ENCODE results near the gene WHRN.

Gene WHRN

DNA sequence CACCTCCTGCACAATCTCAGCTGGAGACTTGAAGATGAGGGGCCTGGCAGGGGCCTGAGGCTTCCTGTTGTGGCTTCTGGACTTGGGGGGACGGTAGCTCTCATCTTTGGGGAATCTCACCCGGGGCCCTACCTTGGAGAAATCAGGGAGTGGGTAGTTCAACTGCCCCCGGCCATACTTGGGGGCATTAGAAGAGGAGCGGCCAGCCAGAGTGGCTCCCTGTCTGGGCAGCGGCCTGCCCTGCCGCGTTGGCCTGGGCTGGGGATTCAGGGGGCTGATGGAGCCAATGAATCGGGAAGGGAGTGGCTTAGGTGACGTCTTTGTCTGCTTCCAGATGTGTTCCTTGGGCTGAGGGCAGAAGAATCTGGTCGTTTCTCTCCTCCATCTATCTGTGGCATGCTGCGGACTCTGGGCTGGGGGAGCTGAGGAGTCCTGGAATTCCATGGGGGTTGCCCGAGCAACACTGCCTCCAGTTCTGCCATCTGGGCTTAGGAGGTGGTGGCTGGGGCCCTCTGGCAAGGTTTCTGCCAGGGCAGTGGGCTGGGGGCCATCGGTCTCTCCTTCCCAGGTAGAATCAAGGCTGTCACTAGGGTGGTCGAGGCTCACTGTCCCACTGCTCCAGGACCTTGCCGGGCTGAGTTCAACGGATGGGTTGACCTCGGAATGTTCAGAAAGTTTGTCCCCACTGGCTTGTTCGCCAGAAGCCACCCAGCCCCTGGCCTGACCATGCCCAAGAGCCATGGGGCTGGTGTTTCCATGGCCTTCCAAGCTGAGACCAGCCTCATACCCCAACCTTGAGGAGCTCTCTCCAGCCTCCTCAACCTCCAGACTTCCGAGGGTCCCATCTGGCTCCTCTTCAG is 128.5 kb downstream of the WHRN start:
- Histone ChIP-seq H3K4me3 (ENCODE audit: low read depth, low read length) (no peak overlapping the region), H2AFZ (no peak overlapping the region), H3K79me2 (no peaks in the 10 kb centered on the region), H3K9me3 (ENCODE audit: control insufficient read depth, low read length) (no peaks in the 10 kb centered on the region), H3K27ac (no peak overlapping the region), H3K36me3 (ENCODE audit: control insufficient read depth, insufficient read depth, low read length) (no peaks in the 10 kb centered on the region), H3K4me1 (no peaks in the 10 kb centered on the region), H3K4me2 (ENCODE audit: low read length) (no peak overlapping the region), H3K27me3 (ENCODE audit: control insufficient read depth, insufficient read depth, low read length) (no peaks in the 10 kb centered on the region), H3K9ac (no peak overlapping the region)
- TF ChIP-seq, protein P1, sequence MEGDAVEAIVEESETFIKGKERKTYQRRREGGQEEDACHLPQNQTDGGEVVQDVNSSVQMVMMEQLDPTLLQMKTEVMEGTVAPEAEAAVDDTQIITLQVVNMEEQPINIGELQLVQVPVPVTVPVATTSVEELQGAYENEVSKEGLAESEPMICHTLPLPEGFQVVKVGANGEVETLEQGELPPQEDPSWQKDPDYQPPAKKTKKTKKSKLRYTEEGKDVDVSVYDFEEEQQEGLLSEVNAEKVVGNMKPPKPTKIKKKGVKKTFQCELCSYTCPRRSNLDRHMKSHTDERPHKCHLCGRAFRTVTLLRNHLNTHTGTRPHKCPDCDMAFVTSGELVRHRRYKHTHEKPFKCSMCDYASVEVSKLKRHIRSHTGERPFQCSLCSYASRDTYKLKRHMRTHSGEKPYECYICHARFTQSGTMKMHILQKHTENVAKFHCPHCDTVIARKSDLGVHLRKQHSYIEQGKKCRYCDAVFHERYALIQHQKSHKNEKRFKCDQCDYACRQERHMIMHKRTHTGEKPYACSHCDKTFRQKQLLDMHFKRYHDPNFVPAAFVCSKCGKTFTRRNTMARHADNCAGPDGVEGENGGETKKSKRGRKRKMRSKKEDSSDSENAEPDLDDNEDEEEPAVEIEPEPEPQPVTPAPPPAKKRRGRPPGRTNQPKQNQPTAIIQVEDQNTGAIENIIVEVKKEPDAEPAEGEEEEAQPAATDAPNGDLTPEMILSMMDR (IDR thresholded peaks at IDR 0.05), result no peak

DNA sequence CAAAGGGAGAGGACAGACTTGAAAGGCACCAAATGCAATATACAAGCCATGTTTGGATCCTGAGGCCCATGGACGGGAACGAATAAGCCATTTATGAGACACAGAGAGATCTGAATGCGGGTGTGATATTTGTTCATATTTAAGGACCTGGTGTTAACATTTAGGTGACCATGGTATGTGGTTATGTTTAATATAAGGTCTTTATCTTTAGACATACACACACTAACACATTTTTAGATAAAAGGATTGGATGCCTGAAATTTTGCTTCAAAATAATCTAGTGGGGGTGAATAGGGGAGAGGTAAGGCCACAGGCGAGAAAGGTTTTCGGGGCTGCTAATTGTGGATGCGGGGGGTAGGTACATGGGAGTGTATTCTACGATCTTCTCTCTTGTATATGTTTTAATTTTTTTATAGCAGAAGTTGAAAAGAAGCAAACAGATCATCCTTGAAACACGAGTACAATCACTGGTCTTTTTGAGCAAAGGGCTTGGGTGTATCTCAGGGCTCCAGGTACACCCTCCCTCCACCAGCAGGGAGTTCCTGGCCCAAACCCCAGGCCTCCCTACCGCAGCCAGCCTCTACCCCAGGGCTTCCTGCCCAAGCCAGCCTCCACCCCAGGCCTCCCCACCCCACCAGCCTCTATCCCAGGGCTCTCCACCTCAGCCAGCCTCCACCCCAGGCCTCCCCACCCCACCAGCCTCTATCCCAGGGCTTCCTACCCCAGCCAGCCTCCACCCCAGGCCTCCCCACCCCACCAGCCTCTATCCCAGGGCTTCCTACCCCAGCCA is 129.7 kb downstream of the WHRN start:
- TF ChIP-seq, protein P1 (IDR thresholded peaks at IDR 0.05), result no peak
- H3K4me1 ChIP-seq, result no peaks in the 10 kb centered on the region
- no peak overlapping the region for H3K4me2 ChIP-seq (ENCODE audit: low read length)
- no peaks in the 10 kb centered on the region for H3K27me3 ChIP-seq (ENCODE audit: control insufficient read depth, insufficient read depth, low read length)
- no peaks in the 10 kb centered on the region for H3K9me3 ChIP-seq (ENCODE audit: control insufficient read depth, low read length)
- H3K36me3 ChIP-seq (ENCODE audit: control insufficient read depth, insufficient read depth, low read length), result no peaks in the 10 kb centered on the region
- H2AFZ ChIP-seq, result no peak overlapping the region
- no peak overlapping the region for H3K27ac ChIP-seq
- H3K4me3 ChIP-seq (ENCODE audit: low read depth, low read length), result no peak overlapping the region
- H3K9ac ChIP-seq, result no peak overlapping the region
- no peaks in the 10 kb centered on the region for H3K79me2 ChIP-seq

DNA sequence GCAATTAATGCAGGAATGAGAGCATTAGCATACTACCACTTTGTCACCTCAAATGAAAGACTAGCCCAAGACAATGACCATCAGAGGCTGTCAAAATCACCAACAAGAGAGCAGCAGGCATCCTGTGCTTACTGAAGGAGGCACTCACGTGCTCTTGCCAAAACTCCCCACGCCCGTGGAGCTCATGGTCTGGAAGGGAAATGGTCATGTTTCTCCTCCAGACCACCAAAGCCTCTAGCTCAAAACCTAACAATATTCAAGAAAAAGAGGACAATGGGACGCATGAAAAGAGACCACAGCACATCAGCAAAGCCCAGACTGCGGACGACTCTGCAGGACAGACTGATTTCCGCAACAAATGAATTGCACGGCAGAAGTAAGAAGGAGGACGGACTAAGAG is 130.3 kb downstream of the WHRN start:
- no peak overlapping the region for H2AFZ ChIP-seq
- TF ChIP-seq, protein P1 (IDR thresholded peaks at IDR 0.05), result no peak
- H3K27me3 ChIP-seq (ENCODE audit: control insufficient read depth, insufficient read depth, low read length), result no peaks in the 10 kb centered on the region
- H3K4me3 ChIP-seq (ENCODE audit: low read depth, low read length), result no peak overlapping the region
- no peaks in the 10 kb centered on the region for H3K4me1 ChIP-seq
- H3K9ac ChIP-seq, result no peak overlapping the region
- no peaks in the 10 kb centered on the region for H3K9me3 ChIP-seq (ENCODE audit: control insufficient read depth, low read length)
- no peak overlapping the region for H3K27ac ChIP-seq
- no peaks in the 10 kb centered on the region for H3K79me2 ChIP-seq
- no peak overlapping the region for H3K4me2 ChIP-seq (ENCODE audit: low read length)
- no peaks in the 10 kb centered on the region for H3K36me3 ChIP-seq (ENCODE audit: control insufficient read depth, insufficient read depth, low read length)

DNA sequence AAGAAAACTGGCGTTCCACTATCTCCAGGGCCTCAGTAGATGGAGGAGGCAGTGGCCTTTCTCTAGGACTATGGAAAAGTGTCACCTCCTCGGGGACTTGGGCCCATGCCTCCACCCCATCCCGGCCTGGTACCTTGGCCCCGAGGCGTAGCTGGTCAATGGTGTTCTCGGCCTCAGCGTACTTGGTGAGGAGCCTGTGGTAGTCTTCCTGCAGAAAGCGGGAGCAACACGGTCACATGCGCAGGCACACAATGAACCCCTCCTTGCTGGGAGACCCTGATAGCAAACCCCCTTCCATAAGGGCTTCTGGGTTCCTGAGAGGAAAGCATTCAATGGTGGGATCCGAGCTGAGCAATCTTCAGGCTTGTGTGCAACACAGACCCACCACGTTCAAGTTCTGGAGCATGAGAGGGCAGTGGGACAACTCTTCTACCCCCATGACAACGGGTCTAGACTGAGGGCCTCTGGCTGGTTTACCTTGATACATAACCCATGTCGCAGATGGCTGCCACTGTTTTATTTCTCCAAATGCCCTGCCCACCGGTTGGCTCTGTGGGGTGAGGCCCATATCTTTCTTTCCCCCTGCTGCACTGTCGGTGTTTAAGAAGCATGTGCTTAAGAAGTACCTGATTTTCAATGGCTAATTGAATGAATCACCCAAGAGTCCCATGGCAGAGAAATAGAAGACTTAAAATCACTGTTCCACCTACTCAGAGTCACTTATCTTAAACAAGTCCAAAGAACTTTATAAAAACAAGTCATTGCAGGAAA is 131.1 kb downstream of the WHRN start:
- Histone ChIP-seq H3K36me3 (ENCODE audit: control insufficient read depth, insufficient read depth, low read length) (no peaks in the 10 kb centered on the region), H3K4me2 (ENCODE audit: low read length) (no peak overlapping the region), H3K4me1 (no peaks in the 10 kb centered on the region), H3K9ac (no peak overlapping the region), H3K79me2 (no peaks in the 10 kb centered on the region), H3K27me3 (ENCODE audit: control insufficient read depth, insufficient read depth, low read length) (no peaks in the 10 kb centered on the region), H3K4me3 (ENCODE audit: low read depth, low read length) (no peak overlapping the region), H3K27ac (no peak overlapping the region), H3K9me3 (ENCODE audit: control insufficient read depth, low read length) (no peaks in the 10 kb centered on the region), H2AFZ (no peak overlapping the region)
- TF ChIP-seq, protein P1 (IDR thresholded peaks at IDR 0.05), result no peak

All from parathyroid adenoma (tissue), 2 donors.